HL-60 (cell line): ENCODE results near the gene TBC1D9.

Experiments
- CTCF ChIP-seq: IDR thresholded peaks from one replicate; pipeline ENCODE4 v1.5.1; 2011; ENCODE audit warnings: low read length, control low read depth, inconsistent platforms; ENCODE audit not compliant: insufficient read depth
- POLR2AphosphoS5 ChIP-seq: IDR thresholded peaks from 2 replicates; pipeline ENCODE4 v1.6.1; 2012; ENCODE audit warnings: low read depth

- no peak for TF ChIP-seq CTCF
- TF ChIP-seq POLR2AphosphoS5 = no peak
These were observed 111.6 kb downstream of the TBC1D9 start for GRCh38 chr4:140644470-140645185.
